A673 (cell line): ENCODE results near the gene NEDD9.

Source experiments
- CTCF ChIP-seq: fragments of 300-800, 200-600 bp; sonication (generic); conservative IDR thresholded peaks from 2 replicates; pipeline ENCODE4 v1.5.1; 2017; ENCODE audit warnings: low read depth, mild to moderate bottlenecking, antibody characterized with exemption, low read length, moderate library complexity, mixed read lengths
- EZH2 ChIP-seq: fragments of 200-600 bp; sonication (generic); IDR thresholded peaks from 2 replicates; pipeline ENCODE4 v1.6.1; 2017; ENCODE audit warnings: borderline replicate concordance, low read depth, mild to moderate bottlenecking, mixed read lengths, antibody characterized with exemption, low read length; ENCODE audit not compliant: poor library complexity, severe bottlenecking

- no peak for TF ChIP-seq CTCF
- TF ChIP-seq EZH2 = no peak
Measured at GRCh38 chr6:11142296-11143027, 90.0 kb downstream of the NEDD9 start.
